ENCODE data around the gene SCNN1G.

SCNN1G gene

DNA sequence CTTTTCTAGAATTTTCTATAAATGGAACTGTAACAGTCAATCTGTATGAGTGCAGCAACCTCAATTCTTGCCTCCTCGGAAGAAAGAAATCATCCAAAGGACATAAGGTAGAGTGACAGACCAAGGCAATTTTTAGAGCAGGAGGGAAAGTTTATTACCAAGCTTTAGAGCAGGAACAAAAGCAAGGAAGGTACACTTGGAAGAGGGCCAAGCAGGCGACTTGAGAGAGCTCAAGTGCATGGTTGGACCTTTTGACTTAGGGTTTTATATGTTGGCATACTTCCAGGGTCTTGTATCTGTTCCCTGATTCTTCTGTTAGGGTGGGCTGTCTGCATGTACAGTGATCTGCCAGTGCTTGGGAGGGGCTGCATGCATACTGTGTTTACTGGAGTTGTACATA, 50.3 kb downstream of the SCNN1G start:
- H3K9me3 ChIP-seq (ENCODE audit: insufficient read depth, low read depth, low read length), result no peaks in the 10 kb centered on the region
- H3F3A ChIP-seq (ENCODE audit: low read depth), result no peaks in the 10 kb centered on the region
- TF ChIP-seq EZH2phosphoT487 (IDR thresholded peaks at IDR 0.05; ENCODE audit: borderline replicate concordance), result no peak
- TF ChIP-seq, protein P1, sequence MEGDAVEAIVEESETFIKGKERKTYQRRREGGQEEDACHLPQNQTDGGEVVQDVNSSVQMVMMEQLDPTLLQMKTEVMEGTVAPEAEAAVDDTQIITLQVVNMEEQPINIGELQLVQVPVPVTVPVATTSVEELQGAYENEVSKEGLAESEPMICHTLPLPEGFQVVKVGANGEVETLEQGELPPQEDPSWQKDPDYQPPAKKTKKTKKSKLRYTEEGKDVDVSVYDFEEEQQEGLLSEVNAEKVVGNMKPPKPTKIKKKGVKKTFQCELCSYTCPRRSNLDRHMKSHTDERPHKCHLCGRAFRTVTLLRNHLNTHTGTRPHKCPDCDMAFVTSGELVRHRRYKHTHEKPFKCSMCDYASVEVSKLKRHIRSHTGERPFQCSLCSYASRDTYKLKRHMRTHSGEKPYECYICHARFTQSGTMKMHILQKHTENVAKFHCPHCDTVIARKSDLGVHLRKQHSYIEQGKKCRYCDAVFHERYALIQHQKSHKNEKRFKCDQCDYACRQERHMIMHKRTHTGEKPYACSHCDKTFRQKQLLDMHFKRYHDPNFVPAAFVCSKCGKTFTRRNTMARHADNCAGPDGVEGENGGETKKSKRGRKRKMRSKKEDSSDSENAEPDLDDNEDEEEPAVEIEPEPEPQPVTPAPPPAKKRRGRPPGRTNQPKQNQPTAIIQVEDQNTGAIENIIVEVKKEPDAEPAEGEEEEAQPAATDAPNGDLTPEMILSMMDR (conservative IDR thresholded peaks at IDR 0.05; ENCODE audit: low read length), result no peak
- H3K79me2 ChIP-seq (ENCODE audit: insufficient read depth, low read length), result no peaks in the 10 kb centered on the region
- no peaks in the 10 kb centered on the region for H3K36me3 ChIP-seq (ENCODE audit: insufficient read depth, low read length)
- no peak overlapping the region for H3K4me3 ChIP-seq (ENCODE audit: low read length, poor library complexity, severe bottlenecking)
- no peak overlapping the region for H3K9ac ChIP-seq (ENCODE audit: low read depth, low read length, poor library complexity, severe bottlenecking)
- H3K4me2 ChIP-seq (ENCODE audit: low read depth, low read length, poor library complexity, severe bottlenecking), result no peak overlapping the region
- H3K4me1 ChIP-seq (ENCODE audit: insufficient read depth, low read length, poor library complexity, severe bottlenecking), result no peaks in the 10 kb centered on the region
- H3K9me2 ChIP-seq (replicated peaks; ENCODE audit: low read depth, low read length), result no peaks in the 10 kb centered on the region
- H4K20me1 ChIP-seq (ENCODE audit: insufficient read depth, low read length, poor library complexity, severe bottlenecking), result no peaks in the 10 kb centered on the region
- H2AFZ ChIP-seq (ENCODE audit: low read length), result no peak overlapping the region
- no peaks in the 10 kb centered on the region for H3K27me3 ChIP-seq (ENCODE audit: insufficient read depth, low read length, poor library complexity, severe bottlenecking)

GRCh38 chr16:23235176-23235575, 52.6 kb downstream of the SCNN1G start:
- Histone ChIP-seq H3K27me3 (ENCODE audit: insufficient read depth, low read length, poor library complexity, severe bottlenecking) (no peaks in the 10 kb centered on the region), H3K9me3 (ENCODE audit: insufficient read depth, low read depth, low read length) (no peaks in the 10 kb centered on the region), H4K20me1 (ENCODE audit: insufficient read depth, low read length, poor library complexity, severe bottlenecking) (no peaks in the 10 kb centered on the region), H3K9me2 (replicated peaks; ENCODE audit: low read depth, low read length) (no peaks in the 10 kb centered on the region), H3K9ac (ENCODE audit: low read depth, low read length, poor library complexity, severe bottlenecking) (no peak overlapping the region), H3K4me3 (ENCODE audit: low read length, poor library complexity, severe bottlenecking) (no peak overlapping the region), H3F3A (ENCODE audit: low read depth) (no peaks in the 10 kb centered on the region), H3K4me2 (ENCODE audit: low read depth, low read length, poor library complexity, severe bottlenecking) (no peak overlapping the region), H3K4me1 (ENCODE audit: insufficient read depth, low read length, poor library complexity, severe bottlenecking) (no peaks in the 10 kb centered on the region), H2AFZ (ENCODE audit: low read length) (no peak overlapping the region), H3K79me2 (ENCODE audit: insufficient read depth, low read length) (no peaks in the 10 kb centered on the region), H3K36me3 (ENCODE audit: insufficient read depth, low read length) (no peaks in the 10 kb centered on the region)
- TF ChIP-seq, protein P1 (conservative IDR thresholded peaks at IDR 0.05; ENCODE audit: low read length), result no peak
- TF ChIP-seq EZH2phosphoT487 (IDR thresholded peaks at IDR 0.05; ENCODE audit: borderline replicate concordance), result no peak

- no peaks in the 10 kb centered on the region for H3K27me3 ChIP-seq (ENCODE audit: insufficient read depth, low read length, poor library complexity, severe bottlenecking)
- no peak overlapping the region for H3K4me2 ChIP-seq (ENCODE audit: low read depth, low read length, poor library complexity, severe bottlenecking)
- no peak for TF ChIP-seq EZH2phosphoT487 (IDR thresholded peaks at IDR 0.05; ENCODE audit: borderline replicate concordance)
- TF ChIP-seq, protein P1 (conservative IDR thresholded peaks at IDR 0.05; ENCODE audit: low read length), result no peak
- H3K36me3 ChIP-seq (ENCODE audit: insufficient read depth, low read length), result no peaks in the 10 kb centered on the region
- no peaks in the 10 kb centered on the region for H4K20me1 ChIP-seq (ENCODE audit: insufficient read depth, low read length, poor library complexity, severe bottlenecking)
- H3K9me2 ChIP-seq (replicated peaks; ENCODE audit: low read depth, low read length), result no peaks in the 10 kb centered on the region
- no peak overlapping the region for H3K9ac ChIP-seq (ENCODE audit: low read depth, low read length, poor library complexity, severe bottlenecking)
- no peak overlapping the region for H2AFZ ChIP-seq (ENCODE audit: low read length)
- no peaks in the 10 kb centered on the region for H3K79me2 ChIP-seq (ENCODE audit: insufficient read depth, low read length)
- no peaks in the 10 kb centered on the region for H3K4me1 ChIP-seq (ENCODE audit: insufficient read depth, low read length, poor library complexity, severe bottlenecking)
- H3K4me3 ChIP-seq (ENCODE audit: low read length, poor library complexity, severe bottlenecking), result no peak overlapping the region
- no peaks in the 10 kb centered on the region for H3F3A ChIP-seq (ENCODE audit: low read depth)
- no peaks in the 10 kb centered on the region for H3K9me3 ChIP-seq (ENCODE audit: insufficient read depth, low read depth, low read length)
These were observed 54.4 kb downstream of the SCNN1G start for GRCh38 chr16:23236983-23237382.

Data from Loucy (cell line).